Measurements from ENCODE around the gene TM2D1. TPM values are rescaled to one million over a fixed set of nuclear protein-coding genes. Genes with fewer than 3 reads are reported as not detected.

Gene TM2D1
- polyA plus RNA-seq, 3 donors: 73.6 to 77.7 (median 75.7) TPM

DNA sequence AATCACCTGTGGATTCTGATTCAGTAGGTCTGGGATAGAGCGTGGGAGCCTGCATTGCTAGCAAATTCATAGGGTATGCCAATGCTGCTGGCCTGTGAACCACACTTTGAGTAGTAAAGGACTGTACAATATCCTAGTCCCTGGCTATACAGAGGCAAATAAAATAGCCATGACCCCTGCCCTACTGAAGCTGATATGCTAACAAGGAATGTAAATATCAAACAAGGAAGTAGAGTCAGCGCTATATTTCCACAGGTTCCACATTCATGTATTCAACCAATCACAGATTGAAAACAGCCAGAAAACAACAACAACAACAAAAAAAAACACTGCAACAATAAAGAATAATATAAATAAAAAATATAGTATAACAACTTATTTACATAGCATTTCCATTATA, 77.8 kb downstream of the TM2D1 start:
- DNase-seq (ENCODE audit: low read depth in 3 of 3, low spot score in 2 of 3): no peak

GRCh38 chr1:61645476-61645875, 79.5 kb downstream of the TM2D1 start:
- DNase-seq (ENCODE audit: low read depth in 3 of 3, low spot score in 2 of 3): no peak

DNA sequence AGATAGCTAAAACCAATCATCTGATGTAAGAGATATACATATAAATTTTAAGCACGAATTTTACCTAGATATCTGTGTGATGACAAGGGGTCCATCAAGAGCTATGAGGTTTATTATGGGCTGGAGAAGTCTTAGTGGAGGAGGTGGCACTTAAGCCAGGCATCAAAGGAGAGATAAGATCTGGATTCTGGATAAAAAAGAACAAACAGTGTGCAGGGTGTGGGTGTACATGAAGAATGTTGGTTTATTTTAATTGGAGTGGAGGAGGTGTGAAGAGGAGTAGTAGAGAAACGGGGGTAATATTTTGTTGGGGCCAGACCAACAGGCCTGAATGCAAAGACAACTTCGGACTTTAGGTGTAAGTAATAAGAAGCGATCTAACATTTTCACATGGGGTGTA, 80.6 kb downstream of the TM2D1 start:
- DNase-seq (ENCODE audit: low read depth in 3 of 3, low spot score in 2 of 3): no peak

- DNase-seq (ENCODE audit: low read depth in 3 of 3, low spot score in 2 of 3): no peak
Observed at GRCh38 chr1:61642475-61643232, 82.3 kb downstream of the TM2D1 start.

DNA sequence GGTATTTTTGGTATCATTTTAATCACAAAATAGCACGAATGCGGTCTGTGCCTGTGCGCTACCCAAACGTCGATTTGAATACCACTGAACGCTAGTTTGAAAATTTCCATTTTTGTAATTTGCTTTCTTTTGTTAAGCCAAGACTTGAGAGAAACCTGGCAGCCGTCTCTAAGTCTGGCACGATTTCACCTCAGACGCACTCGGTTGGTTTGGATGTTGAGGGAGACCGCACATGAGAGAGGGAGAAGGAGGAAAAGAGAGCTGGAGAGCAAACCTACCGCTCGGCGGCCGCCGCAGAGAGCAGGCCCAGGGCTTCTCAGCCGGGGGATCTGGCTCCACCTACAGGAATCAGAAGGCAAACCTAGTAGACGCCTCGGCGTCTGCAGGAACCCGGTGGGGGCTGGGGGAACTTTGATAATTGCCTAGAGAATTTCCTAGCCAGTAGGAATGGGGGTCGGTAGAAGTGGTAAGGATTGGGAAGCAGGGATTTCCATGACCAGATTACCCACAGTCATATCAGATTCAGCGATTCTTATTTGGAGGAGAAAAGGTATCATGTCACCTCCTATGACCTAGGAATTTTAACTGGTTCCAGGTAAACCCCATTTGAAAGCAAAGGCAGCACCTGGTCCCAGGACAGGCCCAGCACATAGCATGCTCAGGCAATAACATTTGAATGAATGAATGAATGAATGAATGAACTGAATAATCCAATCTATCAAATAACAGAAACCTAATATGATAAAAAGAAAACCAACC, 83.2 kb downstream of the TM2D1 start:
- peak in 2 of 3 donors; percentile 6 to 26 for DNase-seq (ENCODE audit: low read depth in 3 of 3, low spot score in 2 of 3)

- DNase-seq (ENCODE audit: low read depth in 3 of 3, low spot score in 2 of 3): no peak
Observed at GRCh38 chr1:61640531-61641530, 84.1 kb downstream of the TM2D1 start.

DNA sequence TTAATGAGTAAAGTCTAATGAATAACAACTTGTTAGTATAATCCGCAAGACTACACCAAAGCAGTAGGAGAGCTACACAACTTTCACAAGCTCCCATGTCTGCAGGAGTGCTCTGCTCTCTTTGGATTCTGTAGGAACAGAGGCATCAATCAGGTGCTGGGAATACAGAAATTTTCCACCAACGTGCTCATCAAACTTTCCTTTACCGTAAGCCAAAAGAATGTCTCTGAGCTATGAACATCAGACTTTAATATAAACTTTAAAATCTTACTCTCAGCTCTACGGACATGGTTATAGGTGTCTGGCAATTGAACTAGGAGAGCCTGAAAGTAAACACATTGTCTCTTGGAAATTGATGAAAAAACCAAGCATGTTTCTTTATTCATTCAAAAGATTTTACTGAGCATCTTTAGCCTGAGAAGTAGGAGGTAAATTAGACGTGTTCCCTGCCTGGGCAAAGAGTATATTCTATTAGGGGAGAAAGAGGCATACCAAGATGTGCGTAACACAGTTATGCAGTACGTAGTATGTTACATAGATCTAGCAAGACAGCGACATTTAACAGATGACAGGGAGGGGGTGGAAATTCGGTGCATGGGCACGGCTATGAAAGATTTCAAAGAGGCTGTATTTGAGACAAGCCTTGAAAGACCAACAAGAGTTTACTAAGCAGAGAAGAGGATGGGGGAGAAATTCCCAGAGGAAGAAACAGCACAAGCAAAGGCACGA, 85.2 kb downstream of the TM2D1 start:
- no peak for DNase-seq (ENCODE audit: low read depth in 3 of 3, low spot score in 2 of 3)

GRCh38 chr1:61638911-61639605, 85.9 kb downstream of the TM2D1 start:
- DNase-seq (ENCODE audit: low read depth in 3 of 3, low spot score in 2 of 3): no peak

DNA sequence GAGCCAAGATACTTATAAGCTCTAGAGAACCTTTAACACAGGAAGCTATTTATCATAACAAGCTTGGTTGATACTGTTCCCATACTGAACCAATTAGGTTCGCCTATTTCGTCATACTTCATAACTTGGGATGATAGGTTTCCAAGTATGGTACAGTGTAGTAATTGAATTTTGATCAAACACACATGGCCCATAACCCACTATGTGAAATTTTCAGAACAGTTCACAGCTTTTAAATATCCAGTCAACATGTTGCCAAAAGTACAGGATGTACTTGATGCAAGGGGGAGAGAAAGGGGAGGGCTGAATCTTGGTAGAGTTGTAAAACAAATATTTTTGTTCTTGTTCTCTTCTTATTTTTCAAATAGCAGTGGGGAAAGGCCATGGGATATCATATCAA, 86.6 kb downstream of the TM2D1 start:
- peak in 1 of 3 donors; percentile 16 for DNase-seq (ENCODE audit: low read depth in 3 of 3, low spot score in 2 of 3)

- no peak for DNase-seq (ENCODE audit: low read depth in 3 of 3, low spot score in 2 of 3)
Observed at GRCh38 chr1:61637470-61637869, 87.5 kb downstream of the TM2D1 start.

GRCh38 chr1:61636814-61637213, 88.1 kb downstream of the TM2D1 start:
- DNase-seq (ENCODE audit: low read depth in 3 of 3, low spot score in 2 of 3): no peak

DNA sequence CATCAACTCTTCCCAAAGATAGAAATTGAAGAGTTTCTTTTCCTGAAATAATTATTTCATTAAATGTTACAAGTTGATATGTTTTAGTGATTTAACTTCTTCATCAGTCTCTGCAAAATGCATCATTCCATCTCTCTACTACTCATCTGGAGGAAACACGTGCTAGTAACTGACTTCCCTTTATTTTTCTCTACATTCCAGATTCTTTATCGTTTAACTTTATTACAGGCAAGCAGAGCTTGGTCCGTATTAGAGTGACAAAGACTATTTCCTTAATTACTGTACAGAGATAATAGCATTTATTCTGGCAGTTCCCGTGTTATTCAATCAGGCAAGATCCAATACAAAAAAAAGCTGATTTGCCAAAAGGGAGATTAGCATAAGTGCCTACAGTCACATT, 88.6 kb downstream of the TM2D1 start:
- no peak for DNase-seq (ENCODE audit: low read depth in 3 of 3, low spot score in 2 of 3)

- DNase-seq (ENCODE audit: low read depth in 3 of 3, low spot score in 2 of 3): no peak
Observed at GRCh38 chr1:61635557-61635956, 89.4 kb downstream of the TM2D1 start.

DNA sequence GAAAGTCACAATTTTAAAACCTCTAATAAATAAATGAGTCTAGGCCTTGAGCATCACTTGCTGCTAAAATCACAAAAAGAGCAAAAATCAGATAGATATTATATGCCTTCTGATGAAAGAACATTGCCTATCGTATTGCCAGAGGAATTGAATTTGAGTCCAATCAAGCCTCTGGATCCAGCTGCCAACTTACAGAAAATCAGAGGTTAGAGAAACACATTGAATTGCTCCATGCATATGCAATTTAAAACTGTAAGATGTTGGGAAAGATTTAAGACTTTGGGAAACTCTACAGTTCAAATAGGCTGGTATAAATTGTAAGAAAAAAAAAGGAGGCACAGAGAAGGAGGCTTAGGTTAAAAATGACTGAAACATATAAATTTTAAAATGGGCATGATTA, 93.5 kb downstream of the TM2D1 start:
- DNase-seq (ENCODE audit: low read depth in 3 of 3, low spot score in 2 of 3): no peak

Other genes starting within 250 kb of the TM2D1 start
- 10 to 100 TPM; 42.6 to 46.5 (median 42.9) TPM for gene PATJ, start 17.3 kb upstream of the TM2D1 start, polyA plus RNA-seq (ENCODE audit: insufficient read length in 3 of 3)